NCI-H1105 (cell line): ENCODE data around the gene OARD1.

ENCODE experiments used
- DNase-seq: peaks from one replicate; lab custom pipeline; 2025; lab: John Stamatoyannopoulos, UW

Gene OARD1

DNA sequence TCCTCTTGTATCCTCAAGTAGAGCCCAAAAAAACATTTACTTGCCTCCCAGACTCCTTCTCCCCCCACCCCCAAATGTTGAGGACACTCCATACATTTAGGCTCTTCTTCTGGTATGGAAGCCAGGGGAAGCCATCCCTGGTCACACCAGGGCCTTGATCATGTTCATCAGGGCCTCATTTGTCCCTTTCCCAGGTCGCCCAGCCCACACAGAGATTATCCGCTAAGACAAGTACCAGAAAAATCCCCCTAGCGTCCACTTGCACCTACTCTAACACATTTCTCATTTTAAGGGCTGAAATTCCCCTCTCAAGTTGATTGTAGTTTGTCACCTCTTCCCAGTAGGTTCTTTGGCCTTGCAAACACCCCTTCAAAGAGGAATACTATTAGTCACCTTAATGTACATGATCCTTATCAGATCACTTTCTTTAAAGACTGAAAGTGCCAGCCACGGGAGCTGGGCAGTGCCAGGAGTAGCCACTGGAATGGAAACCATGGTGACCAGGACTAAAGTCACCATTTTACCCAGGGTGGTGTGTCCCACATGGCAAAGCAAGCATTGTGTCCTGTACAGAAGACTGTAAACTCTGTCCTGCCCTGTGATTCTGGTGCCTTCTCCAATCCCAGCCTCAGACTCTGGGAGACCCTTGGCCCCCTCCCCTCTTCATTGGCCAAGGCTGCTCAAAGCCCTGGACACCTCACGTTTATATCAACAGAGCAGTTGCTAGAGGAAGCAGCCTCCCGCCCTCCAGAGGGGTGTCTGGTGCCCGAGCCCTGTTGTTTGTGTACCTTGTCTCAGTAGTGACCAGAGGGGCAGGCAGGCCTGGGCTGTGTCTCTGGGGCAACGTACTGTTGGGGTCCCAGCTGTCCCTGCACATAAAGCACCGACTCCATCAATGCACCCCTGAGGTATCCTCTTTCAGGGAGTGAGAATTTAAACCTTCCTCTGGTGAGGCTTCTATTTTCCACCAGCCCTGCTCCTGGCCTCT lies 24.1 kb downstream of the OARD1 start:
- DNase-seq, result no peak

DNA sequence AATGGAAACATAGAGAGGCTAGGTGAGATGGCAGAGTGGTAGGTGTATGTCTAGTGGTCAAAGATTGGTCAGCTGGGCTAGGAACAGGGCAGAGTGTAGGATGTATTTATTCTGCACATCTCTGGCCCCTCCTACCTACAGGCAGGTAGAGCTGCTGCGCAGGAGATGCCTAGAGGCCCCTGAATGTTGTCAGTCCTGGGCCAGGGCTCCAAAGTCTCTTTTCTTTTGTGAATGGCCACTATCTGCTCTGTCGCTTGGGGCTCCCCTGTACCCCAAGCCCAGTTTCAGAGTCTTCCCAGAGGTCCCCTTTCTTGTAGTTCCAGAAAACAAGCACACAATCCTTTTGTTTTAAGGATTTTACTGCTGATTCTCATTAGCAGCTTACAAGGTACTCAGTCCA lies 24.9 kb downstream of the OARD1 start:
- DNase-seq, result no peak

DNA sequence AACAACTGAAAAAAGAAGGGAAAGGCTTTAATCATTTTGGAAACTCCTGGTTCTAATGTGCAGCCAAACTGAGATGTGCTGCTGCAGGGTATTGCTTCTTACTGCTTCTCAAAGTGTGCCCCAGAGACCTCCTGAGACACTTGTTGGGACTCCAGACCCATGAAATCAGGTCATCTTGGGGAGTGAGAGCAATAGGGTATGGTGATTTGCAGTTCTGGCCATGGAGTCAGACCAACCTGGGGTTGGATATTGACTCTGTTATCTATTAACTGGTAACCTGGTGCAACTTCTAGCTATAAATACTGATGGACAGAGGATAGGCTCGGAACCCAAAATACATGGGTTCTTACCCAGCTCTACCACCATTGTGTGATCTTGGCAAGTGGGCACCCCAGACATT lies 26.1 kb downstream of the OARD1 start:
- no peak for DNase-seq

DNA sequence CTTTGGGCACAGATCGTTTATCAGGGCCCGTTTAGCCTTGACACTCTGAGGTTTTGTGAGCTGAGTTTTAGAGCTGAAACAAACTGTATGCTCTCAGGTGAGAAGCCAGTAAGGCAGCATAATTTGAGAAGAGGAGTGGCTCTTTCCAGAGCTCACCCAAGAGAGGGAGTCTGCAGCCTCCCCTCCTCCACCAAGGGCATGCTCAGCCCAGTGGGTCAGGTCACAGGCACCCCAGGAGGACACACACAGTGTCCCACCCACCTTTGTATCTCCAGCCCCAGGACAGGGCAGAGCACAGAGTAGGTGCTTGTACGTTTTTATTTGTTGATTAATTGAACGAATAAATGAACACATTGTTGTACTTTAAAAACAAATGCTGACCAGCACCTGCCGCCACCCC lies 26.5 kb downstream of the OARD1 start:
- DNase-seq, result no peak

DNA sequence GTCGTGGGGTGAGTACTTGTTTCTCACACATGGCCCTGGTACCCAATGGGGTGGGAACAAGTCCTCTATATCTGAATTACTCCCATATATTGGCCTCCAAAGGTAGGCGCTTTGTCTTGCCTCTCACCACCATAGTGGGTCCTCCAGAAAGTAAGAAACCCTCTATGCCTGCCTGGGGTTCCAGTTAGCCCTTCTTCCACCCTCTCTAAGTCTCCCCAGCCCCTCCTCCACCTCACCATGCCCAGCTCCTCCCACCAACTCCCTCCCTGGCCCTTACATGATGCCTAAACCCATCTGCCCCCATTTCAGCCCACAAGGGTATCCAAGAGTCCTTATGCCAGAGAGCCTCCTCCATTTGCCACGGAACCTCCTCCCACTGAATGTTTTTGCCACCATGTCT lies 29.0 kb downstream of the OARD1 start:
- no peak for DNase-seq

DNA sequence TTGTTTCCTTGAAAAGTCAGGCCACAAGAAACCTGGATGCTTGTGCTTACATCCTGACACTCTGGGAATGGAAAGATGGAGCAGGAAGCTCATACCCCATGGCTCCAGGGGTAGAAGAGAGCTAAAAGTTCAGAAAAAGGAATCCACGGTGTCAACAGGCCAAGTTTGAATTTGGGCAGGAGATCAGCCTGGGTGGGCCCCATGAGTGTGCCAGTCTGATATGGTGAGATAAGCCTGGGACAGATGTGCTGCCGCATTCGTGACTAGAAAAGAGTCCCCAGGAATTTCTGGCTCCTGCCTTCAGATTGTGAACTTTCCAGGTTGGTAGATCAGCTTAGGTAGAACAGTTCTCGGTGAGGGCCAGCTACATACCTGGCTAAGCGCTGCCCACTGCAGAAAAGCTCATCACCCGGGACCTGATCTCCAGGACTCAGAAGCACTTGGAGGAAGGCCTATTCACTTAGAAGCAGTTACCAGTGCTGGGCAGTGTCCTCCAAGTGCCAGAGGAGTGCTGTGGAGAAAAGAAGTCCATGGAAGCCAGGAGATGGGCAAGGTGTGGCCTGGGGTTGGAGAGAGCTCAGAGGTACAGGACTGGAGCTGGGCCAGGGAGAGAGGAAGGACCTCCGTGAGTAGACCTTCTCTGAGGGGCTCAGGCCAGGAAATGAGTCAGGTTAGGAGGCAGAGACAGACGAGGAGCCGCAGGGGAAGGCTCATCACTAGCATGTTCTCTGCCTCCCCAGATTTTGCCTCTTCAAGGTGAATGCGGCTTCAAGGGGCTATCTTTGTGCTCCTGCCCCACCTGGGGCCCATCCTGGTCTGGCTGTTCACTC lies 29.7 kb downstream of the OARD1 start, which contains the start of gene TSPO2:
Gene TSPO2, plus strand, starts transcription at position 242 of the 830 bp plus-strand sequence. Its CDS starts 519 bp downstream, at position 761.
- no peak for DNase-seq

DNA sequence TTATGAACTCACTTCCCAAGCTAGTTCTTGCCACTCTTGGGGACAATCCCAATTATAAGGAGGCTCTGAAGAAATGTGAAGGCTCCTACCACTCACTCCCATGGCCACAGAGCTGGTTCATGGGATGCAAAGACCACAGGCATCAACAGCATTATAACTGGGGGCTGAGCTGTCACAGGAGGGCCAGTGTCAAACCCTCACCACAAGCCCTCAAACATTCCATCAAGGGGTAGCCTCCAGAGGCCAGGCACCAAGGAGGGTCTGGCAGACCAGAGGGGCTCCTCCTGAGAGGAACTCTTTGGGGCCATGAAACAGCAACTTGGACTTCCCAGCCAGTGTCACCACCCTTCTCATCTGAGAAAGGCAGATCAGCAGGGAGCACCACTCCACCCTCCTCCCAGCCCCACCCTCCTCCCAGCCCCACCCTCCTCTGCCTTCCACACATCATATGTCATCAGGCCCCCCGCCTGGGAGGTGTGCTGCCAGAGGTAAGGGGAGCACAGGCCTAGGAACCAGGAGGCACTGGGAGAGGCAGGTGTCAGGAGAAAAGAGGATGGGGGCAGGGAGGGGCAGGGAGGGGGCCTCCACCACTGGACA lies 31.1 kb downstream of the OARD1 start:
- no peak for DNase-seq

DNA sequence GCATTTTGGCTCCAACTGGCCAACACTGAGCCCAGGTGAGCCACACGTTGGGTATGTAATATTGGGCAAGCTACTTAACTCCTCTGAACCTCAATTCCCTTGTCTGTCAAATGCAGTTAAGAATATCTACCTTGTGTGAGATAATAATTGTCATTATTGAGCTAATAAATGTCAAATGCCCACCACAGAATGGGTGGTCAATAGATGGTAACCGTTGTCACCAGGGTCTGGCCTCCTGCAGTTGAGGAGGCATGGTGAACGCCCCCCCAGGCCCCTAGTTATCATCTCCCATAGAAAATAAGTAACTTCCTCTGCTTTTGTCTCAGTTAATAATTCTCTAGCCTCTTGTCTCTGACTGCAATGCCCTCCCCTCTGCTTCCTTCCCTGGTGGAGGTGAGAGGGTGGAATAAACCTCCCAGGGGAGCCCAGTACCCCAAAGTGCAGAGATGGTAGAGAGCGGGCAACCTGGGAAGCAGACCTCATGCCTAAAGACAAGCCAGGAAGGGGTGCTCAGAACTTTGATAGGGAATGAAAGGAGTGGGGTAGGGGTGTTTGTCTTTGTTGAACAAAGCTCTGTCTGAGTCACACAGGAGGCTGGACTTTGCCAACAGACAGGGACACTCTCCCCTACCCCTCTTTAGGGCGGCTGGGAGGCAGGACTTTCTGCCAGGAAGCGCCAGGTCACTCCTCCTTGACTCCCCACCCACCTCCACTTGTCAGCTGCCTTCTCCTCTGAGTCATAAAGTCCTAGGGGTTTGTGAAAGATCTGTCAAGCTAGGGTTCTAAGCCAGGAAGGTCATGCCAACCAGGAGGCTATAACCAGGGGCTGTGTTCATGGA lies 31.8 kb downstream of the OARD1 start:
- DNase-seq, result no peak

DNA sequence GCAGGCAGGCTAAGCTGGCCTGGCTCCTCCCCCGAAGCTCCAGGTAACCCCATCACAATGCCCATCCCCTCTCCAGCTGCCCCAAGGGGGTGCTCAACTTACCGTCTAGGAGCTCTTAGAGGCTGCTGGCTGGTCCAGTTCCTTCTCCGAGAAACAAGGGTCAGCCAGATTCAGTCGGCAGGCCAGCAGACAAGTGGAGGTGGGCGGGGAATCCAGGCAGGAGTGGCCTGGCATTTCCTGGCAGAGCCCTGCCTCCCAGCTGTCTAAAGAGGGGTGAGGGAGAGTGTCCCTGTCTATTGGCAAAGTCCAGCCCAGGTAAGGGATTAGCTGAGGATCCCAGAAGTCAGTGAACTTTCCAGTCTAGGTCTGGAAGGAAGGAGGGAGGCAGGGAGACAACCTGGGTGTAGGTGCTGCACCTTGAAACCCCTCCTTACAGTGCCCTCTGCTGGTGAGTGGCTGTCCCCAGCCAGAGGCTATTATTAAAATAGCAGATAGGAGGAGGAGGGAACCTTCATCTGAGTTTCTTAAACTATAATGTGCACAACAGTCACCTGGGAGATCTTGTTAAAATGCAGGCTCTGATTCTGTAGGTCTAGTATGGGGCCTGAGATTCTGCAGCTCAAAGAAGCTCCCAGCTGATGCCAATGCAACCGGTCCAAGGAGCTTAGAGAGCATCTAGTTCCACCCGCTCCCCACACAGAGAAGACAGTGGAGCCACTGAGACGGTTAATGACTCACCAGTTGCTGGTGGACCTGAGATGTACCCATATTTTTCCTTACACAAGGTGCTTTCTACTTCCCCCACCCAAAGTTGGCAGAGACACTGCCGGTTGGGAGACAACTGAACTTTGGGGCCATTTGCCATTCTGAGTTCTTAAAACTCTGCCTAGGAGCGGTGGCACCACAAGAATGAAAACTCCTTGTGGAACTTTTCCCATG lies 32.8 kb downstream of the OARD1 start, which contains the start of gene UNC5CL:
Gene UNC5CL, minus strand, starts transcription at position 162 of the 939 bp plus-strand sequence. CDS start 4,147 bp downstream, outside the sequence.
- peak; percentile 20 for DNase-seq

DNA sequence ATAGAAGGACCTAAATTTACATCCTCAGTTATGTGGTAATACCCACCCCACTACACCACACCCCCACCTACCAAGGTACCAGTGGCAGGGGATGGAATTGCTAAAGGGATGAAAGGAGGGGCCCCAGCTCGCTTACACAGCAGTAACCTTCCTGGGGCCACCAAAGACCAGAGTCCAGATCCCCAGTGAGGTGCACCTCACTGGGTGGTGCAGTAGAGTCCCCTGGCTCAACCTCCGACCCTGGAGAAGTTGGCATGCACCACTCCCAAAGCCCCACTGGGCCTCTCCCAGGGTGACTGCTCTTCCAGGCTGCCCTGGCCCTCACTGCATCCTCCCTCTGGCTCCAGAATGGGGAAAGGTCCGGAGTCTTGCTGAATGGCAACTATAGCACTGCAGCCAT lies 34.0 kb downstream of the OARD1 start:
- no peak for DNase-seq

DNA sequence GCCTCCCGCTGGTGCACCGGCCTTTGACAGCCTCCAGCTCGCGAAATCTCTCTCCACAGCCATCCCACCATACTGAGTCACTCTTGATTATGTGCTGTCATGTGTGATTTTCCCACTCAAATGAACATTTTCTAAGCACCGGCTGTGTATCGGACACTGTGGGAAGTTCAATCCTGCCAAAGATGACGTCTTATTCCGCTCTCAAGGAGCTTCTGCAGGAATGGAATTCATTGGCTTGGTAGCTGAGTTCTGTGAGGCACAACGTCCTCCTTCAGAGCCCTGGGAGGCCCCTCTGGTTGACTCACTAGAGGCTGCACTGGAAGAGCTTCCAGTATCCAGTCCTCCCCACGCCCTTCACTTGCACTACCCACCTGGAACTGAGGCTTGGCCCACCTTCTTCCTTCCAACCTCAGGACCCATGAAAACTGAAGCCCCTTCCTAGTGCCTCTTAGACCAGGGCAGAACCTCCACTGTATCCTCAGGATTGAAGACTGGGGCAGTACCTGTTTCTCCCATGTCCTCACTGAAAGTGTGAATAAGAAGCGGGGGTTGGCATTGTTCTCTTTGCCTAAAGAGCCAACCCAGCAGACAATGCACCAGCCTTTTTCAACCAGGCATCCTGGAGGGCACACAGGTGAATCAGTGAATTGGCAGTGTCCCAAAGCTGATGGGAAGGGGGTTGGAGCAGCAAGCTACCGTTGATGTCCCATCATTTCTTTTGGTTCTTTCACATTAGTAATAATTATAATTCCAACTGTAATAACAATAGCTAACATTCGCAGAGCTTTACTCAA lies 34.9 kb downstream of the OARD1 start:
- DNase-seq, result no peak

DNA sequence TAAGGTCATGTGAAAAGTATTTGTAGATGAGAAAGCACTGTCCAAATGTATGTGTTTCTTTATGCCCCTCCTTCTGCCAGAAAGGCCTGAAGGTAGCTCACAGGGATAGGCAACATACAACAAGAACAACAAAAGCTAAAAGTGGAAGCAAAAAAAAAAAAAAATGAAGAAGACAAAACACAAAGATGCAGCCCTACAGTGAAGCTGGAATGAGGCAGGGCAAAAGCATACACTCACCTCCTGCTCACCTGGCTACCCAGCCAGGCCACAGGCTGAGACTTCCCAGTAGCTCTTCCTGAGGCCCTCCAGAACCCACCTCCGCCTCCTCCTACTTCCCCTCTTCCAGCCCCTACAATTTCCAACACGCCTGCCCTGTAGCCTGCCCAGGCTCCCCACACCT lies 35.6 kb downstream of the OARD1 start:
- no peak for DNase-seq

DNA sequence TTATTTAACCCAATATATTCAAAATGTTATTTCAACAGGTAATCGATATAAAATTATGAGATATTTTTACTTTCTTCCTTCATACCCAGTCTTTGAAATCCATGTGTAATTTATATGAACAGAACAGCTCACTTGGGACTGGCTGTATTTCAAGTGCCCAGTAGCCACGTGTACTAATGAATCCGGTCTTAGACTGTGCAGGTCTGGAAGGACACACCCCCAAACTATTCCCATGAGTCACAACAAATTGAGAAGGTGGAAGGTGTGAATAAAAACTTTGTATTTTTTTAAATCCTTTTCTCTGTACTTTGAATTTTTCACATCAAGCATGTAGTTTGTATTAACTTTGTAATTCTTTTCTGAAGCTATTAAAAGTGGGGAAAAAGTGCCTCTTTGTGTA lies 36.0 kb downstream of the OARD1 start:
- no peak for DNase-seq

DNA sequence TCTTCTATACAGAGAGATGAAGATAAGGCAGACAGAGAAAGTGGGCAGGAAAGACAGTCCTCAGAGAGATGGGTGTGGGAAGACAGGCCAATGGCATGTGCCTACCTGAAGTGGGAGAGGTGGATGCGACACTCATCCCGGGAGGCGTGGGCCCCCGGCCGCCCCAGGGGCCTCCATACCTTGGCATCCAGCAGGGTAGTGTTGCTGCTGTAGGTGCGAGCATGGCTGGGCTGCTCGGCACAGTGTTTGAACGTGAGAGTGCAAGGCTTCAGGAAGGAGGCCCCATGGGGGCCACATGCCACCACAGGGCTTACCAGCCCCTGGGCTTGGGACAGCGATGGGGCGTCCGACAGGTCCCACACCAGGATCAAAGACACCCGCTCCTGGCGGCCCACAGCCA lies 38.4 kb downstream of the OARD1 start:
- no peak for DNase-seq

DNA sequence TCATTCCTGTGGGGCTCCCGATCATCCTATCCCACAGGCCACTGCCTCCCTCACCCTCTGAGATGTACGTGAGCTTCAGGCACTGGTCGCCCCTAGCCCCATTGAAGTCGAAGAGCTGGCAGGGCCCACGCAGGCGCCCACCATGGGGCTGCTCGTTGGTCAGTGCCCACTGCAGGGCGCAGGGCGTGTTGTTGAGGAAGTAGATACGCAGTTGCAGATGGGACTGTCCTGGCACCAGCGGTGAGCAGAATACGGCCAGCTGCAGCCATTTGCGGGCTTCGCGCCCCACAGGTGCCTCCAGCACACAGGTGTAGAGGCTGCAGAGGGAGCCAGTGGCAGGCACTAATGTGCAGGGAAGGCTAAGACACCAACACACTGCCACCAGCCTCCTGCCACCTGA lies 39.3 kb downstream of the OARD1 start:
- no peak for DNase-seq

DNA sequence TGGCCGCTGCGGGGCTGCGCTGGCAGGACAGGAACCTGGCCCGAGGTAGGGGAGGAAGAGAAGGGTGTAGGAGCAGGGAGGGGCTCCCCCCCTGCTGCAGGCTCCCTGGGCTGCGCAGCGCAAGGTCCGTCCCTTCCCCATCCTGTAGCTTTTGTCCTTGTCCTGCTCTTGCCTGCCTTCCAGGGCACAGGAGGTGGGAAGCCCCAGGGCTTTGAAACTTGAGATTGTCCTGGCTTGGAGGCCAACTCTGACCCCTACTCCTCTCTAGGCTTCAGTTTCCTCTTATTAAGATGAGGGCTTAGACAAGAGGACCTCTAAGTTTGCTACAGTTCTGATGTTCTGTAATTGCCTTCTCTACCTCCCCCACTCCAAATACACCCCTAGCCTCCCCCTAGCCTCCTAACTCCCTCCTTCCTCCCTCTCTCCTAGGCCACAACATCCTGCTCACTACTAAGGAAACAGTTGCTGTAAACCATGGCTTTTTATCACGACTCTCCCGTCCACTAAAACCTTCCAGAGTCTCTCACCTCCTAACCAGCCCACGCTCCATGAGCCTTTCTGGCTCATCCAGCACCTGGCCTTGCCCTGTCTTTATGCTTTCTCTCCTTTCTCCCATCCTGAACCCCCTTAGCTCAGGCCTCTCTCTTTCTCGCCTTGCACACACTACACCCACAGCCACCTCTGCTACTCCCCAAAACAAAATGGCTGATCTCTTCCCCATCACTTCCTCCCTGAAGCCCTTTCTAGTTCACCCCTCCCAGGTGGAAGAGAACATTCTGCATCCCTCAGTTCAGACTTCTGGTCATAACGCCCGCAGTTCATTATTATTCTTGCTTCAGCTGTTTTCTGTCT lies 43.4 kb downstream of the OARD1 start:
- DNase-seq, result no peak

DNA sequence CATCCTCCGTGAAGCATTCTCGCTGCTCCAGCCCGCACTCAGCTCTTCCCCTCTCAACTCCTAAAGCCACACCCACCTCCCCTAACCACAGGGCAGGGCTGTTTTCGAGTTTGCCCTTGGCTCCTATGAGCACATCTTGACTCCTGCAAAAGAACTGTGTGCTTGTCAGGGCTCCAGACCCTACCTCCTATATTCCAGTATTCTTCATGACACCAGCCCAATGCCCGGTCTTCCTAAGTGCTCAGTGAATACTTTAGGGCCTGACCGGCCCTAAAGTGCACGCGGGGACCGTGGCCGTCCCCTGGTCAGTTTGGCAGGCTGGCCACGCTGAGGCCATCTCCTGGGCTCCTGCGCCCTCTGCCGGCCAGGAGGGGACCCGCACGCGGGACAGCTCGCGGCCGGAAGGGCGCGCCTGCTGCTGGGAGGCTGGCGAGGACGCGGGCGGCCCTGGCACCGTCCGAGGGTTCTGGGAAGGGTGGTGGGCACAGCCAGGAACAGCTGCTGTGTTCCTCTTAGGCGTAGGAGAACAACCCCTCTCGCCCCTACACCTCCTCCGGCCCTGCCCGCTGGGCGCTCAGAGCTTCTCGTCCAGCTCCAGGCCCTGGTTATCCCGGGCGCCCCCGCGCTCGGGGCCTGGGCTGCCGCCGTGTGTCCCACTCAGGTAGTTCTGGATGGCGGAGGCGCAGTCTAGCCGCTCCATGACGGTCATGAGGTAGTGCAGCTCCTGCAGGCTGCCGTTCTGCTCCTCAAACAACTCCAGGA lies 44.2 kb downstream of the OARD1 start:
- peak; percentile 39 for DNase-seq

DNA sequence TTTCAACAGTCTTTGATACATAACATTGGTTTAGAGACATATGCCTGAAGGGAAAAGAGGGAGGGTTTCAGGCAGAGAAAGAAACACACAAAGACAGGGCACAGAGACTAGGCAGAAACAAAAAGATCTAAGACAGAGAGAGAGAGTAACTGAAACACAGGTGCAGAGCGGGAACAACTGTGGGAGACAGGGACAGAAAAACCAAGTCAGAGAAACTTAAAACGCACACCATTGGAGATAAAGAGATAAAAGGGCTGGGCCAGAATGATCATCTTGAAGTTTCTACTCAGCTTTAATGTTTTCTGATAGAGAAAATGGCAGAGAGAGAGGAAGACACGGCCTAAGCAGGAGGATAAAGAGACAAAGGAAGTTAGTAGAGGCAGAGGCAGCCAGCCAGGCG lies 44.9 kb downstream of the OARD1 start:
- no peak for DNase-seq
